HG02571 (cell line): Measurements from ENCODE around the gene NRP2.

ENCODE experiments used
- ATAC-seq: cut with Tn5 transposase; IDR thresholded peaks from one replicate; pipeline ENCODE4 v1.9.1; 2021; ENCODE audit warnings: mild to moderate bottlenecking, moderate library complexity; ENCODE audit not compliant: unreplicated experiment

The NRP2 gene

DNA sequence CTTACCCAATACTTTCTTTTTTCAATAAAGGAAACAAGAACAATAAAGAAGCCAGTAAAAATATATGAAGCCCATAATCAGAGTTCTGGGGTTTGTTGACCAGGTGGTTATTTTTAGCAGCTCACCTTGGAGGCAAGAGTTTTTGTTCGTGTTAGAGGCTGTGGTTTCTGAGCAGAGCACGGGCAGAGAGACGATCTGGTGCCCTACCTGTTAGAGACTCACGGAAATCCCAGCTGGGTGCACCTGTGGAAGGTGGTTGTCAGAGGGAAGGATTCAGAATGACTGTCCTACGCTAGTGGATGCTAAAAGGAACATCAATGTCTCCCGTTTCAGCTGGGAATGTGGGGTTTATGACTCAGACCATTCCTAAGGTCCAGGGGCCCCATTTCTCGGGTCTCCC, 87.6 kb downstream of the NRP2 start:
- ATAC-seq: no peak

DNA sequence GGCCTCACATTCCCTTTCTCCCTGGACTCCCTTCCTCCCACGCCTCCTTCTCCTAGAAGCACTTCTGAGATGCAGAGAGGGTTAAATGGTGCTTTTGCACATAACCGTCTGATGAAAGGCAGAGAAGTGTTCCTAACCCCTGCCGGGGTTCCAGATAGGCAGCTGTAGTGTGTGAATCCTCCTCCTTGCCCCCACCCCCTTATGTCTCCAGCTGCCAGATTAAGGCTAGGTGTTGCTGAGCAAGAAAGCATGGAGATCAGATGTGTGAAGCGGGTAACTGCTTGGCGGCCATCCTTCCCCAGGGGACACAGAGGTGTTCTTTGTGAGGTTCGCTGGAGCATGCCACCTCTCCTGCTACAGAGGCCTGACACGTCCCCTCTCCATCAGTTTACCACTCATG, 88.3 kb downstream of the NRP2 start:
- no peak for ATAC-seq

DNA sequence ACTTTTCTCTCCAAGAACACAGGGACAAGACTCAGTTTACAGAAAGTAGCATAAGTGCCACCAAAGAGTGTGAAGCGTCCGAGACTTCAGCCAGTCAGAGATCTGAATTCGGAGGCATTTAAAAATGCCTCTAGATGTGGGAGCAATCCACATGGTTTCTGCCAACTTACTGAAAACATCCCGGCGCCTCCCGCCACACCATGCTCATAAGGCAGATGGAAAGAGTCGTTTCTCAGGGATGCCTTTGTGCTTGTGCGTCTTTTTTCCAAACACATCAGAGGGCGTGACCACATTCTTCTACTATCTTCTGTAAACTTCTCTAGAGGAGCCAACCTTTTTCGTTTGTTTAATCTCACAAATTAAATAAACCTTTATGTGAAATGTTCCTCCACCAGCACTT, 88.7 kb downstream of the NRP2 start:
- ATAC-seq: no peak

DNA sequence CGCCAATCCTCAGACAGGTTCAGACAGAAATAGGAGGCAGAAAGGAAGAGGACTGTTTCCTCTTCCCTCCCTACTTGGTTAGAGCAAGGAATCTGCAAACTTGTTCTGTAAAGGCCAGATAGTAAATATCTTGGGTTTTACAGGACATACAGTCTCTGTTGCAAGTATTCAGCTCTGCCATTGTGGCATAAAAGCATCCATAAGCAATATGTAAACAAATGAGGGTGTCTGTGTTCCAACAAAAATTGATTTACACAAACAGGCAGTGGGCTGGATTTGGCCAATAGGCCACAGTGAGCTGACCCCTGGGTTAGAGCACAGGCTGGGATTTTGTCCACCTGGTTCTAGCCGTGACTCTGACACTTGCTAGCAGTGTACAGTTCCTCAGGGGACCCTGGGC, 89.4 kb downstream of the NRP2 start:
- ATAC-seq: no peak

DNA sequence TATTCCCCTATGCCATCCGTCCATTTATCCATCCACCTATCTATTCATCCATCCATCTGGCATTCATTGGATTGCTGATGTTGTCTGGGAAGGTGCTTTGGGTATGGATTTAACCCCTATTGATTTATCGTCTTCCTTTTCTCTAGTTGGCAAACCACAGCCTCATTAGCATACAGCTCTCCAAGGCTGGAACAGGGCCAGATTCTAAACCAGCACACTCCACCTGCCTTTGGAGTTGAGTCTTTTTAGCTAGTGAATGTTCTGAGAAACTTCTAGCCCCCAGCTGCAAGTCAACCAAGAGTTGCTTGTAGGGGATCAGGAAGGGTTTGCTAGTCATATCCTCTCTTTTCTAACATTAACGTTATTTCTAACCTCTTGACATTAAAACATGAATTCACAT, 90.7 kb downstream of the NRP2 start:
- ATAC-seq: no peak

DNA sequence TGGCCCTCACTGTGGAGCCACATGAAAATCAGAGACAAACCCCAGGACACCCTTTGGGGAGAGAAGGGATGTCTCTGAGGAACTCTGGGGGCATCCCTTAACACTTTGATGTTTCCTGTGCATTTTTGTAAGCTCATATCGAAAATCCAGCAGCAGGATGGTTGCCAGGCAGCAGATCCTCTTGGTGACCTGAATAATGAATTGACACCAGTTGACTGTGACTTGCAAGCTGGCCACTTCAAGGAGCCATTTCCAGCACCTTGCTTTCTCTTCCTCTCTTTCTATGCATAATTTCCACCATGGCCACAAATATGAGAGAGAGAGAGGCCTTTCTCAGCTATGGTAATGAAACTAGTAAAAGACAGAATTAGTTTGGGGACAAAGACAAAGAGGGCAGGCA, 91.7 kb downstream of the NRP2 start:
- ATAC-seq: no peak

DNA sequence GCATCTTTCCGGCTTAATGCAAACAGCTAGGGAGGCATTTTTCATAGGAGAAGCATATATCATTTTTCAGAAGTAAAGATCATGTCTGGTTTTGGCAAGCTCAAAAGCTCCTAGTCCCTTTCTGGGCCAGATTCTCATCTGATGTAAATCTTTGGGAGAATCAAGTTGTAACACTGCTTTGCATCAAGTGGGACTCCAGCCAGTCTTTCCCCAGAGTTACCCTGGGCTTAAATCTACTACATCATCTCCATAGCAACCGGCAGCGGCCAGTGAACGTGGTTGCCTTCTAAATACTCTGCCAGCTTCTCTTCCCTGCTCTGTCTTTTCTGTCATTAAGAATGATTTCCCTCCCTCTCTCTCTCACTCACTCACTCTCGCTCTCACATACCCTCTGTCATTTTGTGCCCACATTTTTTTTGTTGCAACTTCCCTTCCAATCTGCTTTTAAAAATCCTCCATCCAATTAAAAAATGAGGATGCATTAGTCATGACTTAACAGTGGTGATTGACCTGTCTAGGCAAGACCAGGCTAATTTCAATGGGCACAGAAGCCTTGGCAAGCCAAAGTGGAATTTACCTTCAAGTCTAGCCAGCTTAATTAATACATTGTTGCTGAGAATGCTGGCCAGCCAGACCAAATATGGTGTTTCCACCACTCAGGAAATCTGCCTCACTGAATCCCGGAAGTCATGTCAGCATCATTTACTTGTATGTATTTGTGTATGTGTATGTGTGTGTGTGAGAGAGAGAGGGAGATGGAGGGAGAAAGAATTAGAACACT, 93.0 kb downstream of the NRP2 start:
- ATAC-seq: no peak

DNA sequence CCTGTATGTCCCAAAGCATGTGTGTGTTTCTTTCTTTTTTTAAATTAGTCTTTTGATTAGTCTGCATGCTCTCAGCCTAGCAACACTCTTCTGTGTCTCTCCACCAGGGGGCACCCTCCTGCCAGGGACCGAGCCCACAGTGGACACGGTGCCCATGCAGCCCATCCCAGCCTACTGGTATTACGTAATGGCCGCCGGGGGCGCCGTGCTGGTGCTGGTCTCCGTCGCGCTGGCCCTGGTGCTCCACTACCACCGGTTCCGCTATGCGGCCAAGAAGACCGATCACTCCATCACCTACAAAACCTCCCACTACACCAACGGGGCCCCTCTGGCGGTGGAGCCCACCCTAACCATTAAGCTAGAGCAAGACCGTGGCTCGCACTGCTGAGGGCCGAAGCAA, 93.8 kb downstream of the NRP2 start:
- peak; percentile 76 for ATAC-seq

DNA sequence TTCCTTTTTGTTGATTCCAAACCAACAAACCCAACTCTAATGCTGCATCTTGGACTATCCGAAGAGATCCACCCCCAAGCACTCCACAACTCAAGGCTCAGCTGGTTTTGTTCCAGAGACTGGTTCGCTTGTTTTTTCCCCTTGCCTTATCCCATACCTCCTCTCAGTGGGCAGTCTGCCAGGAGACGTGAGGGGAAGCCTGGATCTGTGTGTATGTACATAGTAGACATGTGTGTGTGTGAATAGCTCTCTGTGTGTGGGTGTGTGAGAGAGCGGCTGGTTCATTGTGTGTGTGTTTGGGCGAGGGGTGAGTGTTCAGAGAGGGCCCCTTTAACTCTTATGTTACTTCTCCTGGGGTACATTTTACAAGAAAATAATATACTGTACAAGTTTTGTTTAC, 94.4 kb downstream of the NRP2 start:
- ATAC-seq: no peak

DNA sequence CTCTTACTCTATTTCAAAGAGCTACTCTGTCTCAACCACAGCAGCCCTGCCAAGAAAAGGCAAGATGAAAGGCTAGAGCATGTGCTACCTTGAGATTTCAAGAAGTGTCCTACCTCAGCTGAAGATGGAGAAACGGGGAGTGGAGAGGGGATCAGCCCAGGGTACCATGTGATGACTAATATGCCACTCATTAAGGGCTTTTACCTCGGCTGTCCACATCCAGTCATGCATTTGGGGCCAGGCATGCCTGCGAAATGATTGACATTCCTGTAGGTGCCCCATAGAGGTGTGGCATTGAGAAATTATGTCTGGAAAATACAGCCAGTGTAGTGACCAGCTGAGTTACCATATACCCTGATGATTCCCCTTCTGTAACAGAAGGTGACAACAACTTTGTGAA, 96.1 kb downstream of the NRP2 start:
- ATAC-seq: no peak

DNA sequence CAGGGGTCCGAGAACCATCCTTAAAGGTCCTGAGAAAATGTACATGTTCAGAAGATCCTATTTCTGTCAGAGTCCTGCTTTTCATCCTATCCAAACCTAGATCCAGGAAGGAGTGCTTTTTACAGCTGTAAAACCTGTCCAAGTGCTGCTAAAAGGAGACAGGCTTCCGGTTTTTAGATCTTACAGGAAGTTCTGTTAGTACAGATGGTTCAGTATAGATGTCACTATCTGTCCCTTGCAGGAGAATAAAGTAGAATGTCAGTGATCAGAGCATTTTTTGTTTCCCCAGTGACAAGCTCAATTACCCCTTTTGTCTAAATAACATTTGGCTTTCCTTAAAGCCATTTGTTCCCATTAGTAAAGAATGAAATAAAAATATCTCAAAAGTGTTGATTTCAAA, 98.3 kb downstream of the NRP2 start:
- no peak for ATAC-seq

DNA sequence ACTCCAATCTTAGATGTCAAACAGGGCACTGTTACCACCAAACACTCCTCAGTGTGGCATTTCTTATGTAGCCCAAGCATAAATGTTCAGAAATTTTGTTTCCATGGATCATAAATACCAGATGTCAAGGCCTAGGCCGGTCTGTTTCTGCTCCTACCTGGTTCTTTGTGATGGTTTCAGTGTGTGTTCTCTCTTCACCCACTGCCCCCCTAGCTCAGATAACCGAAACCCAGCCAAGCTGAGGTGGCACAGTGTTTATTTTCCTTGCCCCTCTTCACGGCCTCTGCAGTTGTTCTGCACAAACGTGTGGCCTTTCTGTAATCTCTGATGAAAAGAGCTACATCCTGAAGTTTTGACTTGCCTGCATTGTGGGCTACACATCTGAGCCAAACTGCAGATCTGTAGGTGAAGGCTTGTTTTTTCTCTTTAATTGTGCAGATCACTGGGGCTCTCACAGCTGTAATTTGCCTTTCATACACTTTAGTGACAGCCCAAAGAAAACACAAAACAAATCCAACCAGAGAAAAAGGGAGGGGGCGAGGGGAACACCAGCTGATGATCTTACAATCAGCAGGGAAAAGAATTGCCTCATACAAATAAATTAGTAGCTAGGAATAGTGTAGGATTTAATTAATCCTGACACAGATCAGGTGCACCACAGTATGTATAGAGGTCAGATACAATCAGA, 99.1 kb downstream of the NRP2 start:
- no peak for ATAC-seq

DNA sequence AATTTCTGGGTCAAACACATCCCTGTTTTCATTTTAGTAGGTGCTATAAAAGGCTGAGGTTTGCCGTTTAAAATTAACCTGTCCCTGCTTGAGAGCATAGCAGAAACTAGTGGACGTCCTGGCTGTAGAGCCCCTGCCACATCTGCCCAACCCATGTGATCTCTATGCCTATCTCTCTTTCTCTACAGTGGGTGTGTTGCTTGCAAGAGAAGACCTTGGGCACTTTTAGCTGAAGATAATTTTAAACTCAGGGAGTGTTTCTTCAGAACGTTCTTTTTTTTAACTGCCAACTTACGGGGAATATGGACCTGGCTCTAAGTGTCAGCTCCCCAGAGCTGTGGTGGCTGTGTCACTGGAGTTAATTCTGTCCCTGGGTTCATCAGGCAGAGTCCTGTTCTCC, 100.6 kb downstream of the NRP2 start:
- ATAC-seq: no peak

DNA sequence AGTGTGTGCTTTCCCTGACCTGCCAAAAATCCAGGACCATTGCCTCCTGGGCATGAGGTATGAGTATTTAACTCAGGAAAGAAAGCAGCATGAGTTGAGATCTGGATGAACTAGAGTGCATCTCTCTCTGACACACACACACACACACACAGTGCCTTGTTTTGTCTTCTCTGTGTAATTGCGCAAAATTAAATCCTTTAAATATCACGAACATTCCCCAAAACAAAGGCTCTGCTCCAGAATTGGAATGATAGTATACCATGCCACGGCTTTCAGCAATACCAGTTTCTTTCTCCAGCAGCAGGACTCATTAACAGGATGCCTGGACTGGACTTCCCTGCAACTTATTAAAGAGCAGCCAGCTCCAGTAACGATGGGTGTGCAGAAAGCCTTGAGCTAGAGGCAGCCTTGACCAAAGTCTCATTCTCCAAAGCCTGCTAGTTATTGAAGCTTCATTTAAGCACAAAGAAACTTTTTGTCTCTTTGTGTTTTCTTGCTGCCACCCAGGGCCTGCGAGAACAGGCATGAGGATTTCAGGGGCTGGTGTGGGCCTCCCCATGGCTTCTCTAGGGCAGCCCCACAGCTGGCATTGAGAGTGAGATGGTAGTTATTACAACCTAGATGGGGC, 101.7 kb downstream of the NRP2 start:
- no peak for ATAC-seq

DNA sequence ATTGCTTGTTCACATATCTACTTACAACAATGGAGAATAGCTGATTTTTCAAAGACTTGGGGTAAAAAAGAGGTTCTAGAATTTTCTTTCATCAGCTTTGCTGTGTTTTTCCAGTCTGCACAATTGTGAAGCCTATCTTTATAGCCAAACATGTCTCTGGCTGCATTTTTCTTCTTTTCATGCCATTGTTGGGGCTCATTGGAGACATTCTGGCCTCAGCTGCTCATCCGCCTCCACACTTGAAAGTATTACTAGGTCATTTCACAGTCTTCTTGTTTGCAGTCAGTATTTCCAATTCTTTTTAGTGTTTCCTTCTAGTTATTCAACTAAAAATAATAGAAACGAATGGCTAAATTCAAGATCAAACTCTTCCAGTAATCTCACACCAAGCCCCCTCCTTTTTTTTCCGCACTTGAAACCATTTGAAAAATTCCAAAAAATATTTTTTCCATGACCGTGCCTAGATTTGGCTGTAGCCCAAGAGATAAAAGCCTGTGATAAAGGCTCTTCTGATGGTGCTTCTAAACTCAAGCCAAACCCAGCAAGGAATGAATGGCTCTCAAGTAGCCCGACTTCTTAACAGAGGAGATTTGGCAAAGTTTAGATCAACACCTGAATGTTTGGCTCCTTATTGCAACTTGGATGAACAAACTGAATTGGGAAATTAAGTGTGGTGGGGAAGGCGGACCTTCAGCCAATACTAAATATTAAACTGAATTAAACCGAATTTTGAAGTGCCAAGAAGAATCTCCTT, 103.4 kb downstream of the NRP2 start:
- ATAC-seq: no peak

DNA sequence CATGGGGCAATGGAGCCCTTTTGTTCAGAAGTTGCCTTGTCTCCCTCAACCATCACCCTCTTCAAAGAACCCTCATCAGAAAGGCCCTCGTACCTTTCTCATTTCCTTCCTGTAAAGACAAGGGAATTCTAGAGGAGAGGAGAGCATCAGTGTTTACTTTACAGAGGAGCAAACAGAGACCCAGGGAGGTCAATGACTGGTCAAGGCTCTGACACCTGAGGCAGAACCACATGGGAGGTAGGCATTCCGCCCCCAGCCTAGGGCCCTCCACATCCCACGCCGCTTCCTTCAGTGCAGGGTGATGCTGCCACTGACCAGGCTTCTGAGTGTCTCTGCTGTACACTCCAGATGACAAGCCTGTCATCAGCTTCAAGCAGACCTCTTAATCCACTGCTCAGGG, 104.7 kb downstream of the NRP2 start:
- no peak for ATAC-seq

DNA sequence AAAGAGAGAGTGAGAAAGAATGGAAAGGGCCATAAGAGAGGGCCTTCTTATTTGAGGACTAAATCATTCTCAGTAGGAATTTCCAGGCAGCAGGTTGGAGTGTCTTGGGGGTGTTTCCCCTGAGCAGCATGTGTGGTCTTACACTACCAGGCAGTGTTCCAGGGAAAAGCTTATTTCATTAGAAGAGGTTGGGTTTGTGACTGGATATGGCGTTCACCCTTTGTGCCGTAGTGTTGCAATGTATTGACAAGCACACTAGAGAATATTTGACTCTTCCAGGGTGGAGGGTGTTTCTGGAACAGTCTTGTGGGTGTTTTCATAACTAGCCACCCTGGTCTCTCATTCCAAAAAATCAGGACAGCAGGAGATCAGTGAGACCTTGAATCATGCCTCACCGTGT, 105.5 kb downstream of the NRP2 start:
- ATAC-seq: no peak

DNA sequence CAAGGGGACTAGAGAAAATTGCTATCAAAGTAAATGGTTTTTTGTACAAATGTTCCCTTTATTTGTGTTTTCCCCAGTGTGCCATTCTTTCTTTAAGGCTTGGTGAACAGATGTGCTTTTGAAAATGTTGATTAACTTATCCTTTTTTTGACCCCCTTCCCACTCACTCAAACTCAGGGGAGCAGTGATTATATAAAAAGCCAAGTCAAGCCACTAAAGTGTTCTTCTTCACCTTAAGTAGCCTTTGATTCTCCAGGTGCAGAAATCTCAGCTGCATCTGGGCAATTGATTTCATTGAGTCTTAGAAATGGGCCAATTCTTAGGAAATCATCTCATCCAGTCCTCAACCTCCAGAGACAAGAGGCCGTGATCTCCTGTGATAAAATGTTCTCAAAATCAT, 107.6 kb downstream of the NRP2 start:
- no peak for ATAC-seq

DNA sequence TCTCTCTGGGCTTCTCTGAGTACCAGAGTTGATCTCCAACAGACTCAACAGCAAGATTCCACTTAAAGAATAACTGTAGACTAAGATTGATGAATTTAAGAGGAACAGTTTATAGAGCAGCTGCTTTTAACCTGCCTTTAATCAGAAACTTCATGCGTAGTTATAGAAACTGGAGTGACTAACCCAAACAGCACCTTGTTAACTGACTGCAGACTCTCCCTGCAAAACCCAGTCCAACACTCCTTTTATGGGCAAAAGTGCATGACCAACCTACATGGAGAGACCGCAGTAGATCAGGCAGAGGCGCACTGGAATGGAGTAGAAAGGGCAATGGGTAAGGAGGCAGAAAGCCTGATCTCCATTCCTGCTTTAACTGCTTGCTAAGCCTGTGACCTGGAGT, 110.6 kb downstream of the NRP2 start:
- ATAC-seq: no peak

DNA sequence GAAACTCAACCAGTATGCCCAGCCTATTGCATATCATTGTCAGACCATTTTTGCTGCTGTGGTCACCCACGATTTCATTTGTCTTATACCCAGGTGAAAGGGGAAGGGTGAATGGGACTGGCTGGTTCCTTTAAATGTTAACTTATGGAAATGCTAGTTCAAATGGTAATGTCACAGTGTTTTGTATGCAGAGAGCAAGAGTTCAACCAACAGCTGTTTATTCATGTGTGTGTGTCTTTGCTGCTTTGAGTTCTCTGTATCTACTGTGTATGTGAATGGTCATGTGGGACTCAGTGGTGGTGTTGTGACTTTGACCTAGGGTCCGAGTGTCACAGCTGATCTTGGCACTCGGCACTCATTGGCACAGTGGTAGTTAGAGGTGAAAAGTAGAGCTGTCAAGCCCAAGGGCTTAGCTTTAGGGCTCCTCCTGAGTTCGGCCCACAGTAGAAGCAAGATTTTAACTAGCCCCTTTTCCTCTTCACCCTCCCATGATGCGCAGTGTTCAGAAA, 114.6 kb downstream of the NRP2 start:
- no peak for ATAC-seq

DNA sequence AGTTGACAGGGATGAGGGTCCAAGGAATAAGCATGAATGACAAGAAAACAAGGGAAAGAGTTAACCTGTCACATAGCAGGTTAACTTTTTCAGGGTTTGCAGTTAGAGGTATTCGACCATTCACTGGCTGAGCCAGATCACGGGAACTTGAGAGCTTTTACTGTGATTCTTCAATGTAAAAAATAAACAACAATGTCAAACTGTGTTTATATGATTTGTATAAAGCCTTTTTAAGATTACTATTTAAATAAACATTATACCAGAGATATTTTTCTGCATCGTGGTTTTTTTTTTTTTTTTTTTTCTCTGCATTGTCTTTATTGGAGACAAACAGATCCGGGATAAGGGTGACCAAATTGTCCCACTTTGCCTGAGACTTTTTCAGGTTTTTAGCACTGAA, 115.6 kb downstream of the NRP2 start:
- ATAC-seq: no peak
